HG02642 (cell line): Measurements from ENCODE around the gene GPC2.
"Not testable (repeated sequence)": the region's sequence is repeated elsewhere in the genome, so short reads cannot be mapped to it uniquely, and the experiment has no call there.

Experiments used
- ATAC-seq: cut with Tn5 transposase; IDR thresholded peaks from one replicate; pipeline ENCODE4 v1.9.1; 2021; ENCODE audit warnings: mild to moderate bottlenecking; ENCODE audit not compliant: unreplicated experiment, poor library complexity

Gene GPC2

DNA sequence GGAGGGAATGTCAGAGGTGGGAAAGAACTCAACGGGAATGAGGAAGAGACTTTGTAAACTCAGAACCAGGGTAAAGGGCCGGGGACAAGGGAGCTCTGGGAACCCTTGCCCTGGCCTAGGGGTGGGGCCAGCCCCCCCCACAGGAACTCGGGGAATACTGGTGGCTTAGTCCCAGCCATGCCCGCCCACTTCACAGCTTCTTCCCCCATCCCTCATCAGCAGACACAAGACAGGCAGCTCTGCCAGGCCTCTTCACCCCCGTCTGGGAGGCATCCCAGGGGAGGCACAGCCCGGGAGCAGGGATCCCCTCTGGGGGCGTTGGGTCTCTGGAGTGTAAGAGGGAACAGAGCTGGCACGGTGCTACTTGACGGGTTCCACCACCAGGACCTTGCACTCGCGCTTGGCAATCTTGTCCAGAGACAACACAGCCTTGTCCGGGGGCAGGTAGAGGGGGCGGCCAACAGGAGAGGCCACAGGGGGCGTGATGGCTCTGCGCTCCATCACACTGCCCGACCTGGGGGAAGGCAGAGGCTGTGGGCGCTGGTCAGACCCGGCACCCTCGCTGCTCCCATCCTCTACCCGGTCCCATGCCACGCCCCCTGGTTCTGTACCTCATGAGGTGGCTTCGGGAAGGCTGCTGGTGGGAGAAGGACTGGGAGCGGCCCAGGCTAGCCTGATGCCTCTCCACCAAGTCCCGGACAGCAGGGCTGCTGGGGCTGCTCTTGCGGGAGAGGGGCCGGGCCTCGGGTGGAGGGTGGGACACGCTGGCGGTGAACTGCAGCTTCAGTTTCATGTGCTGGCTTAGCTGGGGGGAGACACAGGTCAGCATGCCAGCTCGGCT, 22.3 kb downstream of the GPC2 start:
- no peak for ATAC-seq

DNA sequence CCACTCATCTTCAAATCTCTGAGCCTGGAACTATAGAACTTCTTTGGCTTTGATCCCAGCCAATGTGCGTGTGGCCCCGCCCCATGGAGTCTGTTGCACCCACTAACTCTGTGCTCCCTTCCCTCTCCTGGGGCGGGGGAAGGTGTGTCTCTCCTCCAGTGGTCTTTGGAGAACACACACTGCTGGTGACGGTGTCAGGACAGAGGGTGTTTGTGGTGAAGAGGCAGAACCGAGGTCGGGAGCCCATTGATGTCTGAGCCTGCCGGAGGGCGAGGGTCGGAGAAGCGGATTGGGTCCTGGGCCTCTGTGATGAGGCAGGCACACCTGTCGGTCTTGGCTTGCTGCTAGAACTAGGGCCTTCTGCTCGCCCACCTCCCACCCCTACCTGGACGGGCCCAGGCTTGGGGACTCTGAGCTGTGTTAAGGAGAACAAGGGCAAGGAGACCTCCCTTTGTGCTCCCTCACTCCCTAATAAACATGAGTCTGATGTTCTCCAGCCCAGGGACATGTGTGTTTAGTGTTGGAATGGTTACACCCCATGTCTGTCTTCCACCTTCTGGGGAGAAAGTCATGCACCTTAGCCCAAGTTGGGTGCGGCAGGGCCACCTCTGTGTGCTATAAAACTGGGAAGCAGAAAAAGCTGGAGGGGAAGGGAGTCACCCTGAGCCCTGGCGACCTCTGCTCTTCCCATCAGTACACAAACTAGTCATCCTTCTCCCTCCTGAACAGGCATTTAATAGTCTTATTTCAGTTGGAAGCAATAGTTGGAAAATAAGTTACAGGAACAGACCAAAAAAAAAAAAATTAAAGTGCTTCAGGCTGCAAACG, 23.3 kb downstream of the GPC2 start:
- ATAC-seq, result no peak

DNA sequence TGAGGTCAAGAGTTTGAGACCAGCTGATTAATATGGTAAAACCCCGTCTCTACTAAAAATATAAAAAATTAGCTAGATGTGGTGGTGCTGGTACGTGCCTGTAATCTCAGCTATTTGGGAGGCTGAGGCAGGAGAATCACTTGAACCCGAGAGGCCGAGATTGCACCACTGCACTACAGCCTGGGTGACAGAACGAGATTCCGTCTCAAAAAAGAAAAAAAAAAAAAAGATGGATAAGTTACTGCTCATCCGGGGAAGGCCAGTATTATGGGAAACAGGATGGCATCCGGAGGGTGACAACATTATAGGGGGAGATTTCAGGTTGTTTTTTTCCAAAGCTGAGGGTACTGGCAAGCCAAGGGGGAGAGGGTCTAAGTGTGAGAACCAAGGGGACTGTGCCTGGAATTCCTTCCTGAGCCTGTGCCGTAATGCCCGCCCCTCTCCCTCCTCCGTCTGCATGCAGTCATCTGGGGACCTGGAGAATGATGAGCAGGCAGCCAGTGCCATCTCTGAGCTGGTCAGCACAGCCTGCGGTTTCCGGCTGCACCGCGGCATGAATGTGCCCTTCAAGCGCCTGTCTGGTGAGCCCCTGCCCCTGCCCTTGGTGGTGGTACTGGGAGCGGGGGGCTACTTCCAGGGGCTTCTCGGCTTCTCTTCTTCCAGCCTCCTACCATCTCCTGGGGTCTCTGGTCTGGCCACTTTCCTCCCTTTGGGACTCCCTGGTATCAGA, 24.1 kb downstream of the GPC2 start:
- ATAC-seq, result no peak

DNA sequence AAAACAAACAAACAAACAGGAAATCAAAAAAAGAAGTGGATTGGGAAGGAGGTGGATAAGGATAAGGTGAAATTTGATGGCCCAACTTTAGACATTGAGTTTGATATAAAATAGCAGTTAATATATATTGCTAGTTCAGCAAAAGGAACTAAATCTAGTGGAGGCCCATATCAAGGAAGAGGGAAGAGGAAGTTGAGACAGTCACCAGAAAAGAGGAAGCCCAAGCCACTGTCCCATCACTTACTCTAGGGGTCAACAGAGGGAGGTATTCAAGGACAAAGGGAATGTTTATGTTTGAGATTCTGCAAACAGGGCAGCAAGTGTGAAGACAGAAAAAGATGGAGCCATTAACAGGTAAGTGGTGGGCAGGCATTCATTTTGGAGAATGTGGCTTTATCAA, 24.8 kb downstream of the GPC2 start:
- ATAC-seq, result no peak

DNA sequence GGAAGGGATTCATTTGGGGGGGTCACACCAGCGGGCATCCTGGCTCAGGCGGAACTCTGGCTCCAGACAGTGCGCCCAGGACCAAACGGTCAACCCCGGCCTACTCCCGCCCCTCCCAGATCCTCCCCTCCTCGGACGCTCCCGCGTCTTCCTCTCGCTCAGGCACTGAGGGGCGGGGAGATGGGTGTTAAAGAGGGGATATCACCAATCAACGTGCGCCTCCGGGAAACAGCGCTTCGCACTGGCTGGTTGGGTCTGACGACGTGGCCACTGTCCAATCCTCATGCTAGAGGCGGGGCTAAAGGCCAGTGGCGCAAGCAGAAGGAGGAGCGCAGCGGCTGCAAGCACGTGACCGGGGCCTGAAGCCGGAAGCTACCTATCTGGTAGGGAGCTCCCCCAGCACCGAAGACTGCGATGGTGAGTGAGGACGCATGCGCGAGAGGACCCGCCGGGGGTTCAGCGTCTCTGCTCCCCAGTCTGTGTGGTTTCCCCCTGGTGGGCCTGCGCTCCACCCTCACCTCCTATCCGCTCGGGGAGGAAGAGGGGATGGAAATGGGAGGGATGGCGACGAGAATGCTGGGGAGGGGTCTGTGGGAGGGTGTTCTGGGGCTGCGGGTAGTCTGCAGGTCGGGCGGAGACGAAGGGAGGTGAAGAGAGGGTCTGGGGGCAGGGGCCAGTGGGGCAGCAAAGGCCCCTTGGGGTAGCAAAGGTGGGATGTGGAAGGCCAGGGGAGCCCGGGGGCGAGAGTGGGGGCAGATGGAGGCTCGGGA, 28.4 kb downstream of the GPC2 start, which contains the start of gene LAMTOR4:
TSS of gene LAMTOR4 (plus strand) at position 360 of the 770 bp plus-strand sequence. CDS start at position 415, 55 bp downstream.
- ATAC-seq, result peak; percentile 98

DNA sequence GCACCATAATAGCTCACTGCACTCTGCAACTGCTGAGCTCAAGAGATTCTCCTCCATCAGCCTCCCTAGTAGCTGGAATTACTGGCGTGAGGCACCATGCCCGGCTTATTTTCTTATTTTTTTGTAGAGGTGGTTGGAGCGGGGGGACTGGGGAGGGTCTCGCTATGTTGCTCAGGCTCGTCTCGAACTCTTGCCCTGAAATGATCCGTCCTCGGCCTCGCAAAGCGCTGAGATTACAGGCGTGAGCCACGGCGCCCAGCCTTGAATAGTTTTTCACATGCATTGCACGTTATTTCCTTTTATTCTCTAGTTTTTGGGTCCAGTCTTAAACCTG, 29.0 kb downstream of the GPC2 start:
- no peak for ATAC-seq

DNA sequence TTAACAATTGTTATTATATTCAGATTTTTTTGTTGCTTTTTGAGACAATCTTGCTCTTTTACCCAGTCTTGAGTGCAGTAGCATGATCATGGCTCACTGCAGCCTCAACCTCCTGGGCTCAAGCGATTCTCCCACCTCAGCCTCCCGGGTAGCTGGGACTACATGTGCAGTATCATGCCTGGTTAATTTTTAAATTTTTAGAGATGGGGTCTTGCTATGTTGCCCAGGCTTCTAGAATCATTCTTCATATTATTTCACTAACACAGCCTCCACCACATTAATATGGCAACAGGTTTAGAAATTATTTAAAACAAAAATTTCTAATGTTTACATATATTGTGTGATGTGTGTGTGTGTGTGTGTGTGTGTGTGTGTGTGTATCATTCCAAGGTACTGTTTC, 29.9 kb downstream of the GPC2 start:
- no peak for ATAC-seq

DNA sequence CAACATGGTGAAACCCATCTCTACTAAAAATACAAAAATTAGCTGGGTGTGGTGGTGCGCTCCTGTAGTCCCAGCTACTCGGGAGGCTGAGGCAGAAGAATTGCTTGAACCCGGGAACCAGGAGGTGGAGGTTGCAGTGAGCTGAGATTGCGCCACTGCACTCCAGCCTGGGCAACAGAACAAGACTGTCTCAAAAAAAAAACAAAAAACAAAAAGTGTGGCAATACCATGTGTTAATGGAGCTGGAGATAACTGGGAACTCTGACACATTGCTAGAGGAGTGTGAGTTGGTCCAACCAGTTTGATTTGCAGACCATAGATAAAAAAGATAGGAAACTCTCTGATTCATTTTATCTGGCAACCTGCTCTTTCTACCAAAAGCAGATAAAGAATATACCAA, 30.8 kb downstream of the GPC2 start:
- ATAC-seq, result not testable (repeated sequence)

DNA sequence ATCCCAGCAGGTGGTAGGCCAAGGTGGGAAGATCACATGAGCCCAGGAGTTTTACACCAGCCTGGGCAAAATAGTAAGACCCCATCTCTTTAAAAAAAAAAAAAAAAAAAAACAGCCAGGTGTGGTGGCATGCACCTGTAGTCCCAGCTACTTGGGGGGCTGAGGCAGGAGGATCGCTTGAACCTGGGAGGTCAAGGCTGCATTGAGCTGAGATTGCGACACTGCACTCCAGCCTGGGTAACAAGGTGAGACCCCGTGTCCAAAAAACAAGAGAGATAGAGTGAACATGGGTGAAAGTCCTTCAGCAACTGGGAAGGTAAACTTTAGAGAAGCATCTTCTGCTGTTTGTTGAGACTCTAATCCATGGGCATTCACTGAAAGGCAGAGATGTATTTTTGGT, 34.7 kb downstream of the GPC2 start:
- no peak for ATAC-seq

DNA sequence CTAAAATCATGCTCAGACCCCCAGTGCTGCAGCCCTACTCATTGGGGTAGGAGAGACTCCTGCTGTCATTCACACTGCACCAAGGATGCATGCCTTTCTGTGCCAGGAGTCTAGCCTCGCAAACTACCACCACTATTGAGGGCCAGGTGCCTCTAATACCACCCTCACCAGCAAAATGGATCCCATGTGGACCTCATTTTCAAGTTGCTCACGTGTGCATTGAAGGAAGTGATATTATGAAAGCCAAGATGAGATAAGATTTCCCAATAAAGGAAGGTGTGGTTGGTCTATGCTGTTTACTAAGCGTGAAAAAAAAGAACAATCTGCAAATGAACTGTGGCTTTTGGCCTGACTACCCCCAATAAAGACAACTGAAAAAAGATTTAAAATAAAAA, 35.6 kb downstream of the GPC2 start:
- no peak for ATAC-seq

DNA sequence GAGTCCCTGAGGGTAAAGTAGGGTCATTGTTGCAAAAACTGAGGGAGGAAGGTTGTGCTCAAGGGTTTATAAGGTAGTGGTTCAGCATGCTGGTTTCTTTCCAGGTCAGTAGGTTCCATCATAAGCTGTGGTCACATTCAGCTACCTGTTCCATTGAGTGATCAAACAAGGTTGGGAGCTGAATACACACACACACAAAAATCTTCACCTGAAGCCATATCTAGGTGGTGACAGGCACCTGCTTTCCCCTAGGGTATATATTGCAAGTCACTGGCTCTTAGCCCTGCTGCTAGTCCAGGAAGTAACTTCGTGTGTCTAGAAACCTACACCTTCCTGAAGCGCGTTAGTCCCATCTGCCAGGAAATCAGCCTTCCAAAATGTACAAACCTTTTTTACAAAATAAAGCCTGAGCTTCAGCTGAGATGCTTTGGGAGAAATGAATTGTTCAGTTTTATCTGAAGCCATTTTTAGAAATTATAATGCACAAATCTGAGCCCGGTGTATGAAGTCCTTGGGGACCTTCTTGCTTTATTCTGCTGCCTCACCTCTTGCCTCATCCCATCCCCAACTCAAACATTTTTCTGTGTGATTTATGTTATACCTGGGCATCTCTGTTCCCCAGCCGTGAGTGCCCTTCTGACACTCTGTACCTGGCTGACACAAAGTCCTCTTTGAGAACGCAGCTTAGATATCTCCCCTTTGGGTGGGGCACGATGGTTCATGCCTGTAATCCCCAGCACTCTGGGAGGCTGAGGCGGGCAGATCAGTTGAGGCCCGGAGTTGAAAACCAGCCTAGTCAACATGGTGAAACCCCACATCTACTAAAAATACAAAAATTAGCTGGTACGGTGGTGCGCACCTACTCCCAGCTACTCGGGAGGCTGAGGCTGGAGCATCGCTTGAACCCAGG, 39.1 kb downstream of the GPC2 start:
- no peak for ATAC-seq

DNA sequence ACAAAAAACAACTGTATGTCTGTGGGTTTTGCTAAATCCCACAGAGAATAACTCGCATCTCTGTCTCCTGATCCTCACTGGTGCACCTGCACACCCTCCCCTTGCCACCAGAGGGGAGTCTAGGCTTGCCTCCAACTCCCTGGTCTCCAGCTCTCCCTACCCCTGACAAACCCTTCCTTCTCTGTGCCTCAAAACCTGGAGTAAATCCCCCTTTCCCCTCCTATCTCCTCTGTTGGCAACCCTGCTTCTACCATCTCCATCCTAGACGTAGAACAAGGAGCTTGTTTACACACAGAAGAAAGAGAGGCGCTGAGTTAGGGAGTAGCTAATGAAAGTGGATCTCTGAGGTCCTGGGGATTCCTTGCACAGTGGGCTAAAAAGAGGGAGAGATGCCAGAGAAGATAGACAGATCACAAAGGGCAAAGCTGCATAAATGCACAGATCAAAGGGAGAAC, 44.5 kb downstream of the GPC2 start:
- peak; percentile 56 for ATAC-seq

DNA sequence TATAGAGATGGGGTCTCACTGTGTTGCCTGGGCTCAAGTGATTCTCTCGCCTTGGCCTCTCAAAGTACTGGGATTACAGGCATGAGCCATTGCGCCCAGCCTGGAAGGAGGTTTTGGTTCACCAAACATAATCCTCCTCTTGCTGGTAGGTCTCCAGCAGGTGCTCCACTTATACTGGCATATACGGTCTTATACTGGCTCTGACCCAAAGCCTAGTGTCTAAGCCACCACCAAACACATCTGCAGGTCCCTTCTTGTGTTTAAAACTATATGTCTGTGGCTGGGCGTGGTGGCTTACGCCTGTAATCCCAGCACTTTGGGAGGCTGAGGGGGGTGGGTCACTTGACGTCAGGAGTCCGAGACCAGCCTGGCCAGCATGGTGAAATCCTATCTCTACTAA, 45.1 kb downstream of the GPC2 start:
- ATAC-seq, result no peak

DNA sequence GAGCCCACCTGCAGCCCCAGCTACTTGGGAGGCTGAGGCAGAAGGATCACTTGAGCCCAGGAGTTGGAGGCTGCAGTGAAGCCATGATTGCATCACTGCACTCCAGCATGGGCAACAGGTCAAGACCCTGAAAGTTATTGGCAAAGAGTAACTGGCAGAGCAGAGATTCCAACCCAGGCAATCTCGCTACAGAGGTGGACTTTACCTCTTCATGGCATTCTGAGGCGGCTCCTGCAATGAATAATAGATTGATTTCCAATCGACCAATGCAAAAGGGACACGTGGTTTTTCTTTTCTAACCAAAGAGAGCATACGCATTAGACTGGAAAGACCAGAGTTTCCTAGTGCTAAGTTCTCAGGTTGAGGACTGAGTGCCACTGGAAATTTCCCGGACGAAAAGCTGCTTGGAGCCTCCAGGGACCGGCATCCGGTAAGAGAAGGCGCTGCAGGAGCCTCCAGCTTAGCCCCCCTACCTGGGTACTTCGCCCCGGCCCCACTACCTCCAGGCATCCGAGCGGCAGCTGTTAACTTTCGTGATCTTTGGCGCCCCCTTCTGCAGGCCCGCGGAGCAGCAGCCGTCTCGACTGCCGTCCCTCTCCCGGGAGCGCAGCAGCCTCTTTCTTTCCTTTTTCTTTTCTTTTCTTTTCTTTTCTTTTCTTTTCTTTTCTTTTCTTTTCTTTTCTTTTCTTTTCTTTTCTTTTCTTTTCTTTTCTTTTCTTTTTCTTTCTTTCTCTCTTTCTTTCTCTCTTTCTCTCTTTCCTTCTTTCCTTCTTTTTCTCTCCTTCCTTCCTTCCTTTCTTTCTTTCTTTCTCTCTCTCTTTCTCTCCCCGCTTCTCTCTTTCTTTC, 46.4 kb downstream of the GPC2 start:
- no peak for ATAC-seq

DNA sequence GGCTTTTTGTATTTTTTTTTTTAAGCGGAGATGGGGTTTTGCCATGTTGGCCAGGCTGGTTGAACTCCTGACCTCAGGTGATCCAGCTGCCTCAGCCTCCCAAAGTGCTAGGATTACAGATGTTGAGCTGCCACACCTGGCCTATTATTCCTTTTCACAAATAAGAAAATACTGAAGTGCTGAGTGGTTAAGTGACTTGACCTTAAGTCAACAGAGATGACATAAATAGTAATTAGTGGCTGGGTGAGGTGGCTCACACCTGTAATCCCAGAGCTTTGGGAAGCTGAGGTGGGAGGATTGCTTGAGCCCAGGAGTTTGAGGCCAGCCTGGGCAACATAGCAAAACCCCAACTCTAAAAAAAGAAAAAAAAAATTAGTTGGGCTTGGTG, 47.0 kb downstream of the GPC2 start:
- not testable (repeated sequence) for ATAC-seq

DNA sequence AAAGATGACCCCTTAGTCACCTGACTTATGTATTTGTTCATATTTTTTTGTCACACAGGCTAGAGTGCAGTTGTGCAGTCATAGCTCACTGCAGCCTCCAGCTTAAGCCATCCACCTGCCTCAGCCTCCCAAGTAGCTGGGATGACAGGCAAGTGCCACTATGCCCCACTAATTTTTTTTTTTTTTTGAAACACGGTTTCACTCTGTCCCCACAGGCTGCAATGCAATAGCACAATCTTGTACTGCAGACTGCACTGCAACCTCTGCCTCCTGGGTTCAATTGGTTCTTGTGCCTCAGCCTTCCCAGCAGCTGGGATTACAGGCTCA, 48.6 kb downstream of the GPC2 start:
- ATAC-seq, result no peak

DNA sequence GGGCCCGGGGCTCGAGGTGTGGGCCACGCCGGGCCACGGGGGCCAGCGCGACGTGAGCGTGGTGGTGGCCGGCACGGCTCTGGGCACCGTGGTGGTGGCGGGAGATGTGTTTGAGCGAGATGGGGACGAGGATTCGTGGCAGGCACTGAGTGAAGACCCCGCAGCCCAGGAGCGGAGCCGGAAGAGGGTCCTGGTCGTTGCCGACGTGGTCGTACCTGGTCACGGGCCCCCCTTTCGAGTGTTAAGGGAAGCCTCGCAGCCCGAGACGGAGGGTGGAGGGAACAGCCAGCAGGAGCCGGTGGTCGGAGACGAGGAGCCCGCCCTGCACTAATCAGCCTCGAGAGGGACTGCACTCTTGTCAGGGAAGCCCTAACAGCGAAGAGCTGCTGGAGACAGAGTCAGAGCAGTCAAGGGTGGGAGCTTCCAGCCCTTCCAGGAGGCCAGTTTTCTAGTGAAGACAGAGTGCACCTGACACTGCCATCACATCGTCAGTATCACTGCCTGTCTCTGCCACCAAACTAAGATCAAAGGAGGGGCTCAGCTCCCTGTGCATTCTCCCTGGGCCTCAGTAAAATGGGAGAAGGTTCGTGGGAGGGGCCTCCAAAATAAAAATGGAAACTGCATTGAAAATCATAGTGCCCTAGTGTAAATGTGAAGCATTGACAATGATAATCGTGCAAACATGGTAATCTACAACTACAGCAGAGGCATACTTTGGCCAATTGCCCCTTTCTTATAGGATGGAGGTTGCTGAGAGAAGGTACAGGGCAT, 49.1 kb downstream of the GPC2 start:
- ATAC-seq, result peak; percentile 1
